ENCODE data around the gene NOX4. TPM values are rescaled to one million over a fixed set of nuclear protein-coding genes. Genes with fewer than 3 reads are reported as not detected.
"Not testable (repeated sequence)": the region's sequence is repeated elsewhere in the genome, so short reads cannot be mapped to it uniquely, and the experiment has no call there.

NOX4 gene
- total and polyA plus RNA-seq, 4 donors = 46.1 to 91.9 (median 48.5) TPM

DNA sequence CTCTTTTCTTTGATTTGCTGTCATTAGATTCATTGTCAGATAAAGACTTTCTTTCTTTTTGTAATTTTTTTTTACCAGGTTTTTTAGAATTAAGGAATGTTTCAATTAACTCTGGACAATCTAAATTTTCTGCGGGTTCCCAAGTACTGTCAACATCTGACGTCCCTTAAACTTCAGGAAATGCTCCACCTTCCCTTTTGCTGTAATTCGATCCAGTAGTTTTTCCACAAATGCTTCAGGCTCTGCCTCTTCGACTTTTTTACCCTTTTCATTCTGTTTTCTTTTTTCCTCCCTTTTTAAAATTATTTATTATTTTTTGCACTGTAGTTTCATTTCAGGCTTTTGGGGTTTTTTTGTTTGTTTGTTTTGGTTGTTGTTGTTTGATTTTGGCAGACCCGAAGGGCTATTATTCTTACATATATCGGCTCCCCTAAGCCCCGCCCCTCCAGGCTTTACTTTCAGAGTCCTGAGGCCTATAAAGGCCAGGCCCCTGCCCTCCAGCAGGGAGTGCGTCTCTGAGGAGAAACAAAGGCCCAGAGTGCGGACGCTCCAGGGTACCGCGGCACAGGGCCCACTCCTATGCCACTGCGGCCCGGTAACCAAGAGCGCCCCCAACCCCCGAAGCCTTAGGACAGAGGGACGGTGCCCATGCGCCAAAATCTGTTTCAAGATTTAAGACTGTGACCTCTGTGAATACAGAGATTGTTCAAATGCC is 197.1 kb downstream of the NOX4 start:
- Histone ChIP-seq H3K9me3 (ENCODE audit: control insufficient read depth, low read length) (no peaks in the 10 kb centered on the region), H3K27me3 (ENCODE audit: control insufficient read depth in 1 of 2, insufficient read depth in 2 of 2, low read length in 1 of 2) (no peaks in the 10 kb centered on the region), H3K36me3 (ENCODE audit: control insufficient read depth in 1 of 2, insufficient read depth in 2 of 2, low read length in 1 of 2) (no peaks in the 10 kb centered on the region), H3K4me1 (ENCODE audit: control insufficient read depth in 1 of 2, insufficient read depth in 2 of 2, low read length in 2 of 2) (no peaks in the 10 kb centered on the region), H3K4me3 (ENCODE audit: low read length in 2 of 2) (no peak overlapping the region), H3K27ac (ENCODE audit: low read depth in 1 of 2, low read length in 2 of 2) (no peak overlapping the region)
- intact Hi-C loops (cut with DNase I) = no loop called here
- ATAC-seq (ENCODE audit: low FRiP score) = peak; percentile 46
- WGBS, 2 donors = 30 to 34% methylated on average over 18 of the region's 18 CpGs
- peak in 1 of 2 donors; percentile 17 for DNase-seq

GRCh38 chr11:89288004-89288403 is 203.2 kb downstream of the NOX4 start:
- H3K27me3 ChIP-seq (ENCODE audit: control insufficient read depth in 1 of 2, insufficient read depth in 2 of 2, low read length in 1 of 2); H3K36me3 ChIP-seq (ENCODE audit: control insufficient read depth in 1 of 2, insufficient read depth in 2 of 2, low read length in 1 of 2); DNase-seq; H3K4me1 ChIP-seq (ENCODE audit: control insufficient read depth in 1 of 2, insufficient read depth in 2 of 2, low read length in 2 of 2); H3K27ac ChIP-seq (ENCODE audit: low read depth in 1 of 2, low read length in 2 of 2); H3K4me3 ChIP-seq (ENCODE audit: low read length in 2 of 2); ATAC-seq (ENCODE audit: low FRiP score); H3K9me3 ChIP-seq (ENCODE audit: control insufficient read depth, low read length); intact Hi-C loops (cut with DNase I): not testable (repeated sequence)
- WGBS, 2 donors = 78 to 82% methylated on average over 3 of the region's 3 CpGs

GRCh38 chr11:89286601-89287000 is 204.6 kb downstream of the NOX4 start:
- H3K27ac ChIP-seq (ENCODE audit: low read depth in 1 of 2, low read length in 2 of 2); H3K4me1 ChIP-seq (ENCODE audit: control insufficient read depth in 1 of 2, insufficient read depth in 2 of 2, low read length in 2 of 2); DNase-seq; ATAC-seq (ENCODE audit: low FRiP score); H3K27me3 ChIP-seq (ENCODE audit: control insufficient read depth in 1 of 2, insufficient read depth in 2 of 2, low read length in 1 of 2); intact Hi-C loops (cut with DNase I); H3K36me3 ChIP-seq (ENCODE audit: control insufficient read depth in 1 of 2, insufficient read depth in 2 of 2, low read length in 1 of 2); H3K9me3 ChIP-seq (ENCODE audit: control insufficient read depth, low read length); H3K4me3 ChIP-seq (ENCODE audit: low read length in 2 of 2): not testable (repeated sequence)
- 88 to 89% methylated on average over 1 of the region's 1 CpG for WGBS, 2 donors

DNA sequence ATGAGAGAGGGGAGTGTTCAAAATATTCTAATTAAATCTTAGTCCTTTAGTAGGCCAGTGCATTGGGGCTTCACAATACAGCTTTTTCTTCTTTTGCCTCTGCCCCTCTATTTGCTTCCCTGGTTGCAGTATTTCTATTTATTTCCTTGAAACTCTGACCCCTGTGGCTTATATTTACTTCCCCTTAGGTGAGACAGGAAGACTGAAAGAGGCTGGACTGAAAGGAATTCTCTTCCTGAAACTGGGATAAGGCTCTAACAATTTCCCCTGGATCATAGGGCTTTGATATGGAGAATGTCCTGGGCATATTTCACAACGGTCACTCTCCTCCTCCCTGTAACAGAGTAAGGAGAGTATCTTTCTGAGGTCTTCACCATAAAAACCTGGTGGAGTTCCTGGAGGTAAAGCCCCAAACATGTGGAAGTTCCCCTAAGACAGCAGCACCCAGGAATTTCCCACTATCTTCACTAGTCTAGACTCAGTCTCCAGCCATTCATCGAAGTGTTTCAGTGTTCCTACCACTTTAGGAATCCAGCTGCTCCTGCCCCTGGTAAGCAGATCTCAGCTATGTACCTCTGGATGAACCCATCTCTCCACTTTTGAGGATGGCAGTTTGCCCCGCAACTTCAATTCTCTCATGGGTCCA is 210.0 kb downstream of the NOX4 start:
- H3K9me3 ChIP-seq (ENCODE audit: control insufficient read depth, low read length); DNase-seq; ATAC-seq (ENCODE audit: low FRiP score); H3K36me3 ChIP-seq (ENCODE audit: control insufficient read depth in 1 of 2, insufficient read depth in 2 of 2, low read length in 1 of 2); H3K4me3 ChIP-seq (ENCODE audit: low read length in 2 of 2); H3K27ac ChIP-seq (ENCODE audit: low read depth in 1 of 2, low read length in 2 of 2); H3K4me1 ChIP-seq (ENCODE audit: control insufficient read depth in 1 of 2, insufficient read depth in 2 of 2, low read length in 2 of 2); H3K27me3 ChIP-seq (ENCODE audit: control insufficient read depth in 1 of 2, insufficient read depth in 2 of 2, low read length in 1 of 2); intact Hi-C loops (cut with DNase I): not testable (repeated sequence)
- WGBS, 2 donors = 73 to 81% methylated on average over 3 of the region's 3 CpGs

GRCh38 chr11:89279176-89279575 is 212.0 kb downstream of the NOX4 start:
- intact Hi-C loops (cut with DNase I) = no loop called here
- DNase-seq = no peak
- Histone ChIP-seq H3K36me3 (ENCODE audit: control insufficient read depth in 1 of 2, insufficient read depth in 2 of 2, low read length in 1 of 2) (no peaks in the 10 kb centered on the region), H3K27ac (ENCODE audit: low read depth in 1 of 2, low read length in 2 of 2) (no peak overlapping the region), H3K4me1 (ENCODE audit: control insufficient read depth in 1 of 2, insufficient read depth in 2 of 2, low read length in 2 of 2) (no peaks in the 10 kb centered on the region), H3K4me3 (ENCODE audit: low read length in 2 of 2) (no peak overlapping the region), H3K9me3 (ENCODE audit: control insufficient read depth, low read length) (no peaks in the 10 kb centered on the region), H3K27me3 (ENCODE audit: control insufficient read depth in 1 of 2, insufficient read depth in 2 of 2, low read length in 1 of 2) (no peaks in the 10 kb centered on the region)
- no peak for ATAC-seq (ENCODE audit: low FRiP score)
- WGBS, 2 donors = 91 to 92% methylated on average over 1 of the region's 1 CpG

DNA sequence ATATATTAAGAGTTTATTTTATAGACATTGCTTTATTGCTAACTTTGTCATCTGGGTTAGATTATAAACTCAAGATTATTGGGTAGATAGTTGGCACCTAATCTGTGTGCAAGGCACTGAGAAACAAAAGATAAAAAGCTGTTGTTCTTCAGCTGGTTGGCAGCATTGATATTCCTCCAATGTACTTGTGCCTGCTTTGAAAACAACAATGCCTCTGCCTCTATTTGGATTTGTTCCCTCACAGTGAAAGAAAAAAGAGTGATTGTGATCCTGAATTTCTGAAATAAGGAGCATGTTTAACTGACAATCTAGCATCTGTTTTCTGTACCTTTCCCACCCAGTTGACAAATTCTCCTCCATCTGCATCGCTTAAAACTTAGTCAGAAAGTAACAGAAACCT is 215.2 kb downstream of the NOX4 start:
- no peaks in the 10 kb centered on the region for H3K9me3 ChIP-seq (ENCODE audit: control insufficient read depth, low read length)
- H3K4me3 ChIP-seq (ENCODE audit: low read length in 2 of 2) = no peak overlapping the region
- WGBS, 2 donors = 77 to 81% methylated on average over 1 of the region's 1 CpG
- ATAC-seq (ENCODE audit: low FRiP score) (no peak), DNase-seq (no peak)
- intact Hi-C loops (cut with DNase I) = no loop called here
- H3K27ac ChIP-seq (ENCODE audit: low read depth in 1 of 2, low read length in 2 of 2) = no peak overlapping the region
- H3K4me1 ChIP-seq (ENCODE audit: control insufficient read depth in 1 of 2, insufficient read depth in 2 of 2, low read length in 2 of 2) = no peaks in the 10 kb centered on the region
- no peaks in the 10 kb centered on the region for H3K36me3 ChIP-seq (ENCODE audit: control insufficient read depth in 1 of 2, insufficient read depth in 2 of 2, low read length in 1 of 2)
- no peaks in the 10 kb centered on the region for H3K27me3 ChIP-seq (ENCODE audit: control insufficient read depth in 1 of 2, insufficient read depth in 2 of 2, low read length in 1 of 2)

Other genes with a start within 250 kb of the NOX4 start
- gene TRIM77, start 218.9 kb upstream of the NOX4 start, total RNA-seq = not detected
- gene TRIM77, start 218.9 kb upstream of the NOX4 start, polyA plus RNA-seq = not detected